Mucosa of descending colon (tissue), 3 donors: ENCODE measurements around the gene LENG1. TPM values are rescaled to one million over a fixed set of nuclear protein-coding genes. Genes with fewer than 3 reads are reported as not detected.
"Not testable (repeated sequence)": the region's sequence is repeated elsewhere in the genome, so short reads cannot be mapped to it uniquely, and the experiment has no call there.

Experiments used
- ATAC-seq: fragments of 200-7000 bp; cut with Tn5 transposase; one replicate; pipeline ENCODE4 v1.9.1; 2020; ENCODE audit warnings: mild to moderate bottlenecking, moderate library complexity
- DNase-seq, 3 donors: peaks; one replicate each; pipeline ENCODE4 v3.0.0-alpha.2; 2020
- H3K36me3 ChIP-seq: fragments of 200-600 bp; one replicate; pipeline ENCODE4 v1.8.0; 2021; ENCODE audit warnings: low read depth, mild to moderate bottlenecking
- H3K4me1 ChIP-seq: fragments of 200-600 bp; one replicate; pipeline ENCODE4 v1.8.0; 2021; ENCODE audit warnings: low read depth, mild to moderate bottlenecking
- H3K4me3 ChIP-seq: fragments of 200-600 bp; one replicate; pipeline ENCODE4 v1.8.0; 2021; ENCODE audit warnings: mild to moderate bottlenecking
- H3K9me3 ChIP-seq: fragments of 200-600 bp; one replicate; pipeline ENCODE4 v1.8.0; 2021; ENCODE audit warnings: mild to moderate bottlenecking
- CTCF ChIP-seq: fragments of 200-600 bp; IDR thresholded peaks from one replicate; pipeline ENCODE4 v1.8.0; 2022; ENCODE audit warnings: antibody characterized with exemption, mild to moderate bottlenecking
- intact Hi-C, 2 donors: fragments of 100-400 bp; cut with DNase I in 1 of 2; cut with micrococcal nuclease in 1 of 2; formaldehyde crosslinking; loops; one replicate each; pipeline versions ENCODE4 v1.11.0 to v1.11.1; 2022; cut with DNase I, micrococcal nuclease
- total RNA-seq, 3 donors: library from RNA; stranded (reverse); fragmentation: NEBNext Ultra II Directional in 2 of 3; extraction: Animal tissue kit (Norgen Biotek cat#: 25700) in 2 of 3; gene quantifications; one replicate each; pipeline versions ENCODE4 v1.2.1 to v1.2.4, GENCODE V29; 2021 to 2023
- donor health status: DM: no; HTN: no; CAD: no; lungs with moderate emphysema.
- donor health status: DM: no; HTN: no; CAD: no.
- donor health status: DM: no; HTN: yes; CAD: no.

Gene LENG1
- total RNA-seq, 3 donors from 2014 or later: 7.5 to 10.8 (median 8.0) TPM

GRCh38 chr19:54179262-54179852 is 19.8 kb upstream of the LENG1 start:
- DNase-seq: peak in 1 of 3 donors; percentile 23
- H3K4me3 ChIP-seq: no peak overlapping the region
- TF ChIP-seq CTCF: no peak
- intact Hi-C loops: no loop called here
- H3K36me3 ChIP-seq: no peaks in the 10 kb centered on the region
- no peaks in the 10 kb centered on the region for H3K9me3 ChIP-seq
- ATAC-seq: no peak
- peaks cover 8% of the 10 kb centered on the region for H3K4me1 ChIP-seq

GRCh38 chr19:54178581-54179261 is 19.2 kb upstream of the LENG1 start:
- no peak for TF ChIP-seq CTCF
- Histone ChIP-seq H3K9me3 (no peaks in the 10 kb centered on the region), H3K4me1 (peaks cover 8% of the 10 kb centered on the region), H3K4me3 (no peak overlapping the region), H3K36me3 (no peaks in the 10 kb centered on the region)
- intact Hi-C loops: no loop called here
- DNase-seq (peak; percentile 43 to 55 (median 47)), ATAC-seq (peak; percentile 55)

- H3K4me3 ChIP-seq: no peak overlapping the region
- no peaks in the 10 kb centered on the region for H3K4me1 ChIP-seq
- H3K9me3 ChIP-seq: no peaks in the 10 kb centered on the region
- intact Hi-C loops: no loop called here
- H3K36me3 ChIP-seq: no peaks in the 10 kb centered on the region
- DNase-seq (peak in 2 of 3 donors; percentile 32 to 49), ATAC-seq (no peak)
- no peak for TF ChIP-seq CTCF
Observed at GRCh38 chr19:54173951-54174834, 14.7 kb upstream of the LENG1 start.

GRCh38 chr19:54173359-54173699 is 13.8 kb upstream of the LENG1 start:
- H3K9me3 ChIP-seq: no peaks in the 10 kb centered on the region
- intact Hi-C loops: no loop called here
- ATAC-seq: no peak
- no peak for DNase-seq
- TF ChIP-seq CTCF: no peak
- H3K4me3 ChIP-seq: no peak overlapping the region
- H3K36me3 ChIP-seq: no peaks in the 10 kb centered on the region
- peaks cover 2% of the 10 kb centered on the region for H3K4me1 ChIP-seq

GRCh38 chr19:54172471-54173358 is 13.2 kb upstream of the LENG1 start, which contains the start of gene TMC4:
Gene TMC4, minus strand, starts transcription at chr19:54173160. Its CDS starts 43 bp downstream, at chr19:54173117.
- intact Hi-C loops: no loop called here
- Histone ChIP-seq H3K4me1 (peaks cover 3% of the 10 kb centered on the region), H3K9me3 (no peaks in the 10 kb centered on the region), H3K4me3 (peak within 1 kb of the TSS; percentile 27), H3K36me3 (no peaks in the 10 kb centered on the region)
- peak; percentile 86 to 87 (median 86) for DNase-seq
- TF ChIP-seq CTCF: peak; percentile 63
- peak; percentile 97 for ATAC-seq

- intact Hi-C loops: not testable (repeated sequence)
Observed at GRCh38 chr19:54171736-54172431, 12.4 kb upstream of the LENG1 start.

More at GRCh38 chr19:54171736-54172431, 12.4 kb upstream of the LENG1 start:
- not testable (repeated sequence) for ATAC-seq, H3K4me3 ChIP-seq, H3K4me1 ChIP-seq, H3K9me3 ChIP-seq, H3K36me3 ChIP-seq
- peak in 2 of 3 donors; percentile 39 to 50 for DNase-seq
